DOHH2 (cell line): ENCODE measurements around the gene AMDHD1.

Experiments
- H3F3A ChIP-seq: fragments of 200-600 bp; sonication (generic), shearing (Covaris generic); 2 replicates; pipeline ENCODE4 v1.6.0; 2016; ENCODE audit warnings: antibody characterized with exemption, mild to moderate bottlenecking; ENCODE audit not compliant: control insufficient read depth, insufficient read depth
- H3K27ac ChIP-seq: fragments of 200-600 bp; sonication (generic); 2 replicates; pipeline ENCODE4 v1.5.1; 2014; ENCODE audit warnings: low read depth, mild to moderate bottlenecking, low read length, moderate library complexity
- H3K27me3 ChIP-seq: fragments of 200-600 bp; sonication (generic); 2 replicates; pipeline ENCODE4 v1.6.1; 2014; ENCODE audit warnings: mild to moderate bottlenecking, low read length, mixed read lengths; ENCODE audit not compliant: control insufficient read depth
- H3K36me3 ChIP-seq: fragments of 200-600 bp; sonication (generic); 2 replicates; pipeline ENCODE4 v1.6.1; 2014; ENCODE audit warnings: mild to moderate bottlenecking, low read length, moderate library complexity, mixed read lengths; ENCODE audit not compliant: control insufficient read depth
- H3K4me1 ChIP-seq: fragments of 200-600 bp; sonication (generic); 2 replicates; pipeline ENCODE4 v1.6.1; 2014; ENCODE audit warnings: mild to moderate bottlenecking, low read length, mixed read lengths; ENCODE audit not compliant: control insufficient read depth
- H3K4me2 ChIP-seq: fragments of 200-600 bp; sonication (generic); 2 replicates; pipeline ENCODE4 v1.6.0; 2014; ENCODE audit warnings: mild to moderate bottlenecking, low read length, moderate library complexity
- H3K4me3 ChIP-seq: fragments of 200-600 bp; sonication (generic); 2 replicates; pipeline ENCODE4 v1.5.1; 2014; ENCODE audit warnings: mild to moderate bottlenecking, low read length, mixed read lengths
- H3K79me2 ChIP-seq: fragments of 200-600 bp; sonication (generic); 2 replicates; pipeline ENCODE4 v1.6.1; 2014; ENCODE audit warnings: mild to moderate bottlenecking, low read length, mixed read lengths; ENCODE audit not compliant: control insufficient read depth
- H3K9me2 ChIP-seq: fragments of 200-600 bp; sonication (generic); replicated peaks from 2 replicates; pipeline ENCODE4 v1.6.1; 2014; ENCODE audit warnings: mild to moderate bottlenecking, low read length, mixed read lengths; ENCODE audit not compliant: control insufficient read depth
- H3K9me3 ChIP-seq: fragments of 200-600 bp; sonication (generic); 2 replicates; pipeline ENCODE4 v1.6.1; 2014; ENCODE audit warnings: antibody characterized with exemption, low read length, mixed read lengths; ENCODE audit not compliant: control insufficient read depth, insufficient read depth
- H4K20me1 ChIP-seq: fragments of 200-600 bp; sonication (generic); 2 replicates; pipeline ENCODE4 v1.6.0; 2014; ENCODE audit warnings: low read depth, mild to moderate bottlenecking, antibody characterized with exemption, low read length, moderate library complexity; ENCODE audit not compliant: control insufficient read depth, insufficient read depth
- EZH2phosphoT487 ChIP-seq: fragments of 200-600 bp; sonication (generic); IDR thresholded peaks from 2 replicates; pipeline ENCODE4 v1.6.1; 2017; ENCODE audit warnings: borderline replicate concordance, mild to moderate bottlenecking, antibody characterized with exemption, low read length, moderate library complexity, mixed read lengths
- TF ChIP-seq, protein P1 (sequence below): fragments of 200-600 bp; sonication (generic); IDR thresholded peaks from one replicate; pipeline ENCODE4 v1.5.1; 2014; ENCODE audit warnings: antibody characterized with exemption, mild to moderate bottlenecking, low read depth, low read length; ENCODE audit not compliant: poor library complexity, severe bottlenecking

Gene AMDHD1

DNA sequence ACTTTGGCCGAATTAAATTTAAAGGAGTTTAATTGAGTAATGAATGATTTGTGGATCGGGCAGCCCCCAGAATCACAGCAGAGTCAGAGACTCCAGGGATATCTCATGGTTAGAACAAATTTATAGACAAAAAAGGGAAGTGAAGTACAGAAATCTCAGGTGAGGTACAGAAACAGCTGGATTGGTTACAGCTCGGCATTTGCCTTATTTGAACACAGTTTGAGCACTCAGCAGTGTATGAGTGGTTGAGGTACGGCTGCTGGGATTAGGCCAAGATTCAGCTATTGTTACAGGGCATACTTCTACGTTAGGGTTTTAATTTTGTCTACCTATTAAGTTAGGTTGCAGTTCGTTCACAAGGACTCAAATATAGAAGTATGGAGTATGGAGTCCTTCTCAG is 24.0 kb upstream of the AMDHD1 start:
- peaks cover 16% of the 10 kb centered on the region; the same call in 1 of the 2 replicates for H3K27me3 ChIP-seq
- H3K27ac ChIP-seq: no peak overlapping the region
- peaks cover 5% of the 10 kb centered on the region; the same call in 1 of the 2 replicates for H3K4me1 ChIP-seq
- H3K4me2 ChIP-seq: no peak overlapping the region
- TF ChIP-seq, protein P1, sequence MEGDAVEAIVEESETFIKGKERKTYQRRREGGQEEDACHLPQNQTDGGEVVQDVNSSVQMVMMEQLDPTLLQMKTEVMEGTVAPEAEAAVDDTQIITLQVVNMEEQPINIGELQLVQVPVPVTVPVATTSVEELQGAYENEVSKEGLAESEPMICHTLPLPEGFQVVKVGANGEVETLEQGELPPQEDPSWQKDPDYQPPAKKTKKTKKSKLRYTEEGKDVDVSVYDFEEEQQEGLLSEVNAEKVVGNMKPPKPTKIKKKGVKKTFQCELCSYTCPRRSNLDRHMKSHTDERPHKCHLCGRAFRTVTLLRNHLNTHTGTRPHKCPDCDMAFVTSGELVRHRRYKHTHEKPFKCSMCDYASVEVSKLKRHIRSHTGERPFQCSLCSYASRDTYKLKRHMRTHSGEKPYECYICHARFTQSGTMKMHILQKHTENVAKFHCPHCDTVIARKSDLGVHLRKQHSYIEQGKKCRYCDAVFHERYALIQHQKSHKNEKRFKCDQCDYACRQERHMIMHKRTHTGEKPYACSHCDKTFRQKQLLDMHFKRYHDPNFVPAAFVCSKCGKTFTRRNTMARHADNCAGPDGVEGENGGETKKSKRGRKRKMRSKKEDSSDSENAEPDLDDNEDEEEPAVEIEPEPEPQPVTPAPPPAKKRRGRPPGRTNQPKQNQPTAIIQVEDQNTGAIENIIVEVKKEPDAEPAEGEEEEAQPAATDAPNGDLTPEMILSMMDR: no peak
- no peak for TF ChIP-seq EZH2phosphoT487
- H3K9me2 ChIP-seq: no peaks in the 10 kb centered on the region
- H3K36me3 ChIP-seq: no peaks in the 10 kb centered on the region
- no peaks in the 10 kb centered on the region for H4K20me1 ChIP-seq
- no peaks in the 10 kb centered on the region for H3F3A ChIP-seq
- H3K9me3 ChIP-seq: 0 out of 2 replicates have a peak, but pooled peaks cover 3% of the 10 kb centered on the region
- no peak overlapping the region for H3K4me3 ChIP-seq
- no peaks in the 10 kb centered on the region for H3K79me2 ChIP-seq

DNA sequence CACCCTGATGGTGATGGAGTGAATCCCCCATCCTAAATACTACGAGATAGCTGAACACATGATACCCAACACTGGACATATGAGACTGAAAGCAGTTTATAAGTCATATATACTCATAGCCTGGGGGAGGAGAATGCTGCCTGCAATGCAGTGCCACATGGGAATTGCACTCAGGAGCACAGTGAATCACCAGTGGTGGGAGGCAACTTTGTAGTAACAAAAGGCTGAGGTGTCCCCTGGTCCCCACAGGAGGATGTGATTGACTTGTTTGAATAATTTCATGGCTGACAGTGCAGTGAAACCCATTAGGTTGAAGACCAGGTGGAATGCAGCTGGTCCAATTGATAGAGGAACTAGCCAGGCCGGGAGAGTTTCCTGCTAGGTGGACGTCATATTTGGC is 20.9 kb upstream of the AMDHD1 start:
- H3K4me2 ChIP-seq: no peak overlapping the region
- H3K4me3 ChIP-seq: no peak overlapping the region
- no peaks in the 10 kb centered on the region for H3K36me3 ChIP-seq
- 0 out of 2 replicates have a peak, but pooled peaks cover 5% of the 10 kb centered on the region for H3K27me3 ChIP-seq
- 0 out of 2 replicates have a peak, but pooled peaks cover 3% of the 10 kb centered on the region for H3K9me3 ChIP-seq
- H3K27ac ChIP-seq: no peak overlapping the region
- no peaks in the 10 kb centered on the region for H4K20me1 ChIP-seq
- H3K79me2 ChIP-seq: no peaks in the 10 kb centered on the region
- H3F3A ChIP-seq: no peaks in the 10 kb centered on the region
- H3K9me2 ChIP-seq: no peaks in the 10 kb centered on the region
- TF ChIP-seq, protein P1: no peak
- TF ChIP-seq EZH2phosphoT487: no peak
- peaks cover 5% of the 10 kb centered on the region; the same call in 1 of the 2 replicates for H3K4me1 ChIP-seq

DNA sequence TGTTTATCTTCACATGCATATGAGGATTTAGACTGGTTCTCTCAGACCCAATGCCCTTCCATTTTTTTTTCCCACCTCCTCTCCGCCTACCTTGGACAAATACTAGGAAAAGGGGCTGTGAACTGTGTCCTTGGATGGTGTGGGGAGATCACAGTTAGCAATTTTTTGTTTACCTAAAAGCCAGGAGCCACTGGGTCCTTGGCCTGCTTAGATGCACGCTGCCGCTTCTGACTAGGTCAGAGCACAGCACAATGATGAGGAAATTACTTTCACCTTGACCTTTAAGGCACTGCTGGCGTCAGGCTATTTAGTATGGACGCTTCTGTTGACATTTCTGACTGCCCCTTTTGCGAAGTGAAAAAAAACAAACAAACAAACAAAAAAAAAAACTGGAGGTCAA is 2.6 kb upstream of the AMDHD1 start:
- TF ChIP-seq, protein P1: no peak
- TF ChIP-seq EZH2phosphoT487: no peak
- no peaks in the 10 kb centered on the region for H3K36me3 ChIP-seq
- no peaks in the 10 kb centered on the region for H4K20me1 ChIP-seq
- no peak overlapping the region for H3K27ac ChIP-seq
- H3K27me3 ChIP-seq: peaks cover 4% of the 10 kb centered on the region; the same call in 1 of the 2 replicates
- H3K4me1 ChIP-seq: peaks cover 10% of the 10 kb centered on the region
- H3K79me2 ChIP-seq: peaks cover 6% of the 10 kb centered on the region; the same call in 1 of the 2 replicates
- no peaks in the 10 kb centered on the region for H3F3A ChIP-seq
- H3K4me2 ChIP-seq: no peak overlapping the region
- H3K9me2 ChIP-seq: no peaks in the 10 kb centered on the region
- no peak overlapping the region for H3K4me3 ChIP-seq
- H3K9me3 ChIP-seq: no peaks in the 10 kb centered on the region
